GM23248 (cell line): Measurements from ENCODE around the gene LDLRAD4.

Experiments used
- EZH2 ChIP-seq: fragments of 200-600 bp; sonication (generic); IDR thresholded peaks from 2 replicates; pipeline ENCODE4 v1.6.1; 2018; ENCODE audit warnings: antibody characterized with exemption, mild to moderate bottlenecking; ENCODE audit not compliant: insufficient read depth, poor library complexity, severe bottlenecking
- EZH2phosphoT487 ChIP-seq: fragments of 200-600 bp; sonication (generic); IDR thresholded peaks from 2 replicates; pipeline ENCODE4 v1.6.1; 2018; ENCODE audit warnings: antibody characterized with exemption, moderate library complexity, mild to moderate bottlenecking, low read depth; ENCODE audit not compliant: insufficient read depth

GRCh38 chr18:13527730-13528129, 309.2 kb downstream of the LDLRAD4 start:
- TF ChIP-seq EZH2 (no peak), EZH2phosphoT487 (no peak)
